Right atrium auricular region (tissue), 2 donors: ENCODE data around the gene INVS. TPM values are rescaled to one million over a fixed set of nuclear protein-coding genes. Genes with fewer than 3 reads are reported as not detected.
"Not testable (repeated sequence)": the region's sequence is repeated elsewhere in the genome, so short reads cannot be mapped to it uniquely, and the experiment has no call there.

ENCODE experiments used
- DNase-seq: peaks from one replicate; pipeline ENCODE4 v3.0.0-alpha.2; 2019; ENCODE audit warnings: low spot score
- H3K27ac ChIP-seq, 2 donors: fragments of 200-600 bp; sonication (generic); 1 replicate in 1 of 2; 2 replicates in 1 of 2; pipeline ENCODE4 v1.5.1; 2016 to 2019
- H3K27me3 ChIP-seq, 2 donors: fragments of 200-600 bp; sonication (generic); one replicate each; pipeline versions ENCODE4 v1.5.1 to v1.6.0; 2017 to 2019
- H3K36me3 ChIP-seq: fragments of 200-600 bp; sonication (generic); one replicate; pipeline ENCODE4 v1.5.1; 2016
- H3K4me1 ChIP-seq, 2 donors: fragments of 200-600 bp; sonication (generic); one replicate each; pipeline versions ENCODE4 v1.5.1 to v1.6.0; 2017 to 2019
- H3K4me3 ChIP-seq, 2 donors: fragments of 200-600 bp; sonication (generic); 1 replicate in 1 of 2; 2 replicates in 1 of 2; pipeline ENCODE4 v1.5.1; 2017 to 2019; ENCODE audit warnings: mild to moderate bottlenecking in 1 of 2, moderate library complexity in 1 of 2
- H3K9me3 ChIP-seq, 2 donors: fragments of 200-600 bp; sonication (generic); one replicate each; pipeline ENCODE4 v1.5.1; 2019
- CTCF ChIP-seq, 2 donors: fragments of 200-600 bp; sonication (generic); IDR thresholded peaks; one replicate each; pipeline ENCODE4 v1.5.1; 2019; ENCODE audit warnings: antibody characterized with exemption in 2 of 2
- total RNA-seq, 2 donors: library from RNA; depleted of rRNA; stranded (reverse); fragments of >200 nt; gene quantifications; one replicate each; pipeline ENCODE4 v1.1.0, GENCODE V29; 2016

Gene INVS
- total RNA-seq, 2 donors from 2014 or later: 7.8 to 10.1 TPM

GRCh38 chr9:100227636-100228035 lies 128.6 kb downstream of the INVS start:
- DNase-seq: no peak
- no peaks in the 10 kb centered on the region for H3K4me1 ChIP-seq
- H3K27ac ChIP-seq: no peak overlapping the region
- TF ChIP-seq CTCF (IDR thresholded peaks at IDR 0.05): no peak
- H3K27me3 ChIP-seq: no peaks in the 10 kb centered on the region
- H3K9me3 ChIP-seq: no peaks in the 10 kb centered on the region
- H3K4me3 ChIP-seq: no peak overlapping the region
- H3K36me3 ChIP-seq: no peaks in the 10 kb centered on the region

GRCh38 chr9:100228352-100228869 lies 129.4 kb downstream of the INVS start:
- H3K36me3 ChIP-seq: no peaks in the 10 kb centered on the region
- H3K27ac ChIP-seq: no peak overlapping the region
- DNase-seq: no peak
- H3K4me1 ChIP-seq: no peaks in the 10 kb centered on the region
- no peak overlapping the region for H3K4me3 ChIP-seq
- H3K27me3 ChIP-seq: no peaks in the 10 kb centered on the region
- TF ChIP-seq CTCF (IDR thresholded peaks at IDR 0.05): no peak
- H3K9me3 ChIP-seq: no peaks in the 10 kb centered on the region

- Histone ChIP-seq H3K27me3 (no peaks in the 10 kb centered on the region), H3K4me1 (no peaks in the 10 kb centered on the region), H3K36me3 (no peaks in the 10 kb centered on the region), H3K4me3 (no peak overlapping the region), H3K9me3 (no peaks in the 10 kb centered on the region), H3K27ac (no peak overlapping the region)
- DNase-seq: no peak
- TF ChIP-seq CTCF (IDR thresholded peaks at IDR 0.05): no peak
Measured at GRCh38 chr9:100229136-100229535, 130.1 kb downstream of the INVS start.

GRCh38 chr9:100229561-100229960 lies 130.5 kb downstream of the INVS start:
- no peaks in the 10 kb centered on the region for H3K9me3 ChIP-seq
- no peak for TF ChIP-seq CTCF (IDR thresholded peaks at IDR 0.05)
- H3K27ac ChIP-seq: no peak overlapping the region
- no peaks in the 10 kb centered on the region for H3K27me3 ChIP-seq
- no peaks in the 10 kb centered on the region for H3K36me3 ChIP-seq
- DNase-seq: no peak
- H3K4me1 ChIP-seq: no peaks in the 10 kb centered on the region
- H3K4me3 ChIP-seq: no peak overlapping the region

GRCh38 chr9:100236986-100237385 lies 137.9 kb downstream of the INVS start:
- not testable (repeated sequence) for H3K4me1 ChIP-seq, DNase-seq, H3K27ac ChIP-seq, H3K36me3 ChIP-seq, H3K9me3 ChIP-seq, H3K4me3 ChIP-seq, H3K27me3 ChIP-seq

GRCh38 chr9:100240512-100240911 lies 141.5 kb downstream of the INVS start:
- no peak for TF ChIP-seq CTCF (IDR thresholded peaks at IDR 0.05)
- no peaks in the 10 kb centered on the region for H3K9me3 ChIP-seq
- no peak overlapping the region for H3K27ac ChIP-seq
- peaks cover 10% of the 10 kb centered on the region for H3K36me3 ChIP-seq
- H3K4me1 ChIP-seq: no peaks in the 10 kb centered on the region
- no peak for DNase-seq
- H3K4me3 ChIP-seq: no peak overlapping the region
- H3K27me3 ChIP-seq: no peaks in the 10 kb centered on the region
